ENCODE data around the gene ZBTB25.
A peak's percentile ranks its signal among the peaks of the same experiment; 100 is the strongest.

The ZBTB25 gene

DNA sequence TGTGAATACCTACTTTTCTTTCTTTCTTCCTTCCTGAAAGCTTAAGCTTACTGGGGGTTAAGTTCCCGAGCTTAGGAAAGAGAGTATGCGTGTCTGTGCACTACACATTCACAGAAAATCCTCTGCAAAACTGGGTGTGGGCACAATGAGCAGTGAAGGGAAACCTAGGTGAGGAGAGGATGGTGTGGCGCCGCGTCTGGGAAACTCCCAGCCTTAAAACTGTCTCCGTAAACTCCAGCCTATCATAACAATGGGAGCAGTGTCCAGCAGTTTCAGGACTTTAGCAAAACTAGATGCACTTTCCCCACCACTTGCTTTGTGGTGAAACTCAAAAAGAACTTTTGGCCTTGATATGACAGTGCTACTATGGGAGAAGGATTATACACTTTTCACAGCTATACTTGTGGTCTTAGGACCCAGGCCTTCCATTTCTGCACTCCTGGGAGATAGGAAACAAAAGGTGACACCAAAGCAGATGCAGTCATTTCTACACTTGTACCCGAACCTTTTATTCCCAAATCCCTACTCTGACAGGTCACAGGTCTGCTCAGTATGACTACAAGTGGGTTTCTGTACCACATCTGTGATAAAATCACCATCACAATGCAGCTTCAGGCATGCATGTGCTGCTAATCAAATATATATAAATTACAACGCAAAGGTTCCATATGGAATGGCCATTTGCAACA, 27.9 kb downstream of the ZBTB25 start:
- DNase-seq (ENCODE audit: low read depth): no peak

DNA sequence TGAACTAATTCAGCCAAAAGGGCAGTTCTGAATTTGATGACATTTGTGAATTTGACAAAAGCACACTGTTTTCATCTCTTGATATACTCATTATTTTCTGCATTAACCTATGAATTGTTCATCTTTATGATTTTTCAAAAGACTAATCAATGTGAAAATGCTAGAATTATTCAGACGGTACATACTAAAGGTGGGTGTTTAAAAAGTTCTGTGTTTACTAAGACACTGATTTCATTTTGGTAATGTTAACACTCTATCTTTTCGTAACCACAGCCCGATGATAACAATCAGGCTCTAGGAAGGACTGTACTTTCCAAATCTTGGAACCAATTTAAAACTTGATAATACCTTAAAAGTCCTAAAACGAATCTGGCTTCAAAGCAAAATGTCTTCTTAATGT, 28.9 kb downstream of the ZBTB25 start:
- DNase-seq (ENCODE audit: low read depth): no peak

DNA sequence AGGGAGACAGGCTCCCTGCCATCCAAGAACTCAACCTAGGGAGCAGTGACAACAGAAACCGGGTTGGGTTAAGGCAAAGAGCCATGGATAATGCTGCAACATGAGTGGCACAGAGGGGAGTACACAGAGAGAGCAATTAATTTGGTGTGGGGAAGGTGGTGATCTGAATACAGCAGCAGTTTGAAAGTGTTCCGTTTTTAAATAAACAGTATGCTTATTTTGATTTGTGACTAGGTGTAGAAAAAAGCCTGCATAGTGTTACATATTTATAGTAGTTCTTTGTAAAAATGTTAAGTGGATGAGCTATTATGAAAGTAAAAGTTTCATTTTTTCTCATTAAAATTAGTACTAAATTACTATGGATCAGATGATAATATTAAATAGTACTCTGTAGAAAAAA, 29.6 kb downstream of the ZBTB25 start:
- DNase-seq (ENCODE audit: low read depth): no peak

DNA sequence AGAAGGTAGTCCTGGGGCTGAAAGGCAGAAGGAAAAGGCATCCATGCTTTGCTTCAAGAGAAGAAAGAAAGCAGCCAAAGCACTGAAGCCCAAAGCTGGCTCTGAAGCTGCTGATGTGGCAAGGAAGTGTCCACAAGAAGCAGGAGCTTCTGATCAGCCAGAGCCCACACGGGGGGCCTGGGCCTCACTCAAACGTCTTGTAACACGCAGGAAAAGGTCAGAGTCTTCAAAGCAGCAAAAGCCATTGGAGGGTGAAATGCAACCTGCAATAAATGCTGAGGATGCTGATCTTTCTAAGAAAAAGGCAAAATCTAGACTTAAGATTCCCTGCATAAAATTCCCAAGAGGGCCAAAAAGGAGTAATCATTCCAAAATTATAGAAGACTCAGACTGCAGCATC, 35.2 kb downstream of the ZBTB25 start:
- no peak for DNase-seq (ENCODE audit: low read depth)

DNA sequence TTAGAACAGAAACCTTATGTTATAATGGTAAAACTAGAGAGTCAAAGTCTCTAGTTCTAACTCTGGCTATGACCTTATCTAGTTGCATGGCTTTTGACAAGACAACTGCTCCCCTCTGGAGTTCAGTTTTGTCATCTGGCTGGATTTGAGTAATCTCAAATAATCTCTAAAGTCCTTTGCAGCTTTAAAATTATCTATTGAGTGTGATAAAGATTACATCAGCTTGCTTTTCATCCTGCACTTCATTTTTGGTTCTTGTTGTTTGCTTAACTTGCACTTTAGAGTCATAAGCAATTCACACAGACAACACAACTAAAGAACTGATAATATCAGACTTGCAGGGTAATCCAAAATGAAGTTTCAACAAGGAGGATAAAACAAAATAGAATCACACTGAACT, 36.1 kb downstream of the ZBTB25 start:
- no peak for DNase-seq (ENCODE audit: low read depth)

DNA sequence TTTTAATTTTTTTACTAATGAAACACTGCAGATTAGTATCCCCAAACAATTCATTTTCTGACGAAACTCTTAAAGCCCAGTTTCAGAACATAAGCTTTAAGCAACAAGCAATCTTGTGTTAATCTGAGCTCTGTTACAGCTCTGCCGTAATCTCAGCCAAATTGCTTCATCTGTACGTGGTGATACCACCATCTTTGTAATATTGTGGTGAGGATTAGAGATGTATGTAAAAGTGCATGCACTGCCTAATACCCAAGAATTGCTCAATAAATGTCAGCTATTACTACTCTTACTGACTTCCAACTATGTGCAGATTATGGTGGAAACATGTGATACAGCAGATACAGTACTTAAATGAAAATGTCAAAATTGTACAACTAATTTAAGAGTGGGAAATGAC, 36.5 kb downstream of the ZBTB25 start:
- no peak for DNase-seq (ENCODE audit: low read depth)

DNA sequence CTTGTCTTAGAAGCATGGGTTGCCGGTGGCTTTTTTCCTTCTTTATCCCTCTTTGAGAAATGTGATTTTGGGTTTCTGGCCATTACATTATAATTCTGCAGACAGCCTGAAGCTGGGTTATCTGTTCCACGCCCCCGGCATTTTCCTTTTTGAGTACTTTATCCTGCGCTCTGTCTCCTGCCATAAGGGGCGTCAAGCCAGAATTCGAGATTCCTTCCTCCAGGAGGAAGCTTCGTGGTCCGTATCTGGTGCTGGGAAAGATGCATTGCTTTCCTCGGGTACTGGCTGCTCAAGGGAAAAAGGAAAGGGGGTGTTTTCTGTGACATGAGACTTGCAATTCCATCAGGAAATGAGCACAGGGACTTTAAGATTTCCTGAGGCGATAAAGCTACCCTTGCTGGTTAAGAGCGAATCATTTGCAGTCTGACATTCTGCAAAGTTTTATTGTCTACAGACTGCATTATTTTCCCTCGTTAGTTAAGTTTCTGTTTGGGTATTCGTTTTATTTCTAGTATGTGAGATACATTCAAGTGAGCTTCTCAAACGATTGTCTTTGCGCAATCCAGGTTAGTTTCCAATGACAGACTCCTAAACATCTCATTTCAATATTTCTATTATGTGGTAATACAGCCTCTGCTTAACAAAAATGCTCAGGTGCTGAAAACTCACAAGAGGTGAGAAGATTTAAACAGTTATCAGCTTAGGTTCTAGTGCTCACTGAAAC, 37.6 kb downstream of the ZBTB25 start:
- DNase-seq (ENCODE audit: low read depth): no peak

DNA sequence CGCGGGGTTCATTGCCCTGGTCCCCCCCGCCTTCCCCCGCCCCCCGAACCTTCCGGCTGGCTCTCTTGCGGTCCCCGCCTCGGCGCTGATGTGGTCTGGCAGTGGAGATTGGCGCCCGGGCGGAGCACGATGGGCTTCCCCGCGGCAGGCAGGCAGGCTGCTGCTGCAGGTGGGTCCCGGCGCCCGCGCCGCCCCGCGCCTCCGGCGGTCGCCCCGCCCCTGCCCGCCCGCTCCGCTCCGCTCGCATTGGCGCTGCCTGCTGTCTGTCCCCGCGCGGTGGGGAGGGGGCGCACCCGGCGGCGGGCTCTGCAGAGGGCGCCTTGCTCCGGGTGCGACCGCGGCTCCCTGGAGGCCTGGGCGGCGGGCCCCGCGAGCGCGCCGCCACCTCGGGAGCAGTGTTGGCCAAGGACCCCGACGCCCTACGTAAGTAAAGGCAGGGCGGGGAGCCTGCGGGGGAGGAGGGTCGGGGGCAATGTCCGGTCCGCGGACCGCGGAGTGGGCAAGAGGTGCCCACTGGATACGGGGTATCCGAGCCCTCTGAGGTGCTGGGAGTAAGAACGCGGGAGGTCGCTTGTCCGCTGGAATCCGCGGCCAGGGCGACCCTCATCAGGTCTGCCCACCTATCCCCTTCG, 38.3 kb downstream of the ZBTB25 start, which contains the start of gene AKAP5:
TSS of gene AKAP5 (plus strand) at position 309 of the 632 bp plus-strand sequence. CDS start 2,896 bp downstream, outside the sequence.
- peak; percentile 56 for DNase-seq (ENCODE audit: low read depth)

DNA sequence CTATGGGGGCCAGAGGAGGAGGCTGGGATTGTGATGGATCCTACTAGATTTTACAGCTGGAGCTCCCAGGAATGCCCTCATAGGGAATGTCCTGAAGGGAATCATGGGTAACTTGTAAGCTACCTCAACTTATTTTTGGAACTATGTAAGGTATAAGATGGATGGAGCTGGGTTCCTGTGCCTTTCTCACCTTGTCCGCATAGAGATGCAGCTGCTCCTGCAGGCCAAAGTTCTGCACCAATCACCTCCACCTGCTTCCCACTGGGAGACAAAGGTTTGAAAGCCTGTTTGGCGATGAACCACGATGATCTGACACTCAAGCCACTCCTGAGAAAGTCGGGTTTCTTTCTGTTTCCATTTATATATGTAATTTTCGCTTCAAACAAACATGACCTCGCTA, 39.0 kb downstream of the ZBTB25 start:
- DNase-seq (ENCODE audit: low read depth): no peak

DNA sequence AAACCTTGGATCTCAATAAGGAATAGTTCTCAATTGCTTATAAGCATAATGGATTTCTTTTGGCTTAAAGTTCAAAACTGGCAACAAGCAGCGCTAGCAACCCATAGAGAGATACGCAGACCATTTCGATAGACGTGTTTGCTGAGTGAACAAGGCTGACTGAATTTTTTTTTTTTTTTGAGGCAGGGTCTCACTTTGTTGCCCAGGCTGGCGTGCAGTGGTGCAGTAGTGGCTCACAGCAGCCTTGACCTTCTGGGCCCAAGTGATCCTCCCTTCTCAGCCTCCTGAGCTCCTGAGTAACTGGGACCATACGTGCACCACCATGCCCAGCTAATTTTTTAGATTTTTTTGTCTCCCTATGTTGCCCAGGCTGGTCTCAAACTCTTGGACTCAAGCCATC, 39.8 kb downstream of the ZBTB25 start:
- no peak for DNase-seq (ENCODE audit: low read depth)

DNA sequence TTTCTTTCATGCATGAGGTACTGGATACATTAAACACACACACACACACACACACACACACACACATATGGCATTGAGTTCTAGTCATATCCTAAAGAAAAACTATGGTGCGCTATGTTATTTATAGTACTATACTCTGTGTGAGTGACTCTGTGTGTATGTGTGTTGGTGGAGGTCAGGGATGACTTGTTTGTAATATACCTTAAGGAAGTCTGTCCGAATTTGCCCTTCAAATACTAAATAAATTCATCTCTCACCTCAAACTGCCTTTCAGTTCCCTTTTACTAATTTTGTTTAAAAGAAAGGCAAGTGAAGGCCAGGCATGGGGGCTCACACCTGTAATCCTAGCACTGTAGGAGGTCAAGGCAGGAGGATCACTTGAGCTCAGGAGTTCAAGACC, 40.4 kb downstream of the ZBTB25 start:
- no peak for DNase-seq (ENCODE audit: low read depth)

DNA sequence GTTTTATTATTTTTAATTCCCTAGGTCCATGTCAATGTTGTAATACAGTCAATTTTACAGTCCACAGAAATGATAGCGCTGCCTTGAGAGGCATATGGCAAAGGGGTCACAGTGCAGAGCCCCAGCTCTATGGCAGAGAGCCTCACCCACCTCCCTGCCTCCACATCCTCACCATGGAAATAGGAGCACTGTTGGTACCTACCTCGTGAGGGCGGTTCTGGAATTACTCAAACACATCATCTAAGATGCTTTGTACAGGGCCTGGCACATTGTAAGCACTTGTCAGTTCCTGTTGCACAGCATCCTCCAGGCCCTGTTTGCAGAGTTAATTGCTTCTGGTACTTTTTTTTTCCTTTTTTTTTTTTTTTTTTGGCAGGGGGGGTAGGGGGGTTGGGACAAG, 42.4 kb downstream of the ZBTB25 start:
- no peak for DNase-seq (ENCODE audit: low read depth)

DNA sequence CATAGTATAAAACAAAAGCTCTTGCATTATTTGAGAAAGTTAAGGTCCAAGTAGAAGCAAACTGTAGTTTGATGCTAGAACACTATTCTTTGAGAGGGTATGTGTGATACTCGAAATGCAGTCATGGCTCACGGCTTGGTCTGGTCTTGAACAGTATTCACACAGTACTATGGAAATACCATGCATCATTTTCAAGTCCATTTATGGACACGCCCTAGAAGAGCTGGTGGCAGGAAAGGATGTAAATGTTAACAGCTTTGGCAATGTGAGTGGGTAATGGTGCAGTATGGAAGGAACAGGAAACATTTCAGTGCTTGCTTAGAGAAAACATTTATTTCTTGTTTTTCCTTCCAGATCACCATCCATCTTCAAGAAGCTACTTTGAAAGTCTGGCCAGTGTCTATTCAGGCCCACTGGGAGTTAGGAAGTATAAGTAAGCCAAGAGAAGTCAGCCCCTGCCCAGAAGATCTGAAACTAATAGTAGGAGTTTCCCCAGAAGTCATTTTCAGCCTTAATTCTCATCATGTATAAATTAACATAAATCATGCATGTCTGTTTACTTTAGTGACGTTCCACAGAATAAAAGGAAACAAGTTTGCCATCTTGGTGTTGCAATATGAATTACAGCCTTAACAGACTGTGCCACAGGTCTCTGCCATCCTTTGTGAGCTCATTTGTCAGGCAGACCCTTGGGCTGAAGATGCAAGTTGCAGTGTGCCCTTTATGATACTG, 44.1 kb downstream of the ZBTB25 start:
- DNase-seq (ENCODE audit: low read depth): no peak

DNA sequence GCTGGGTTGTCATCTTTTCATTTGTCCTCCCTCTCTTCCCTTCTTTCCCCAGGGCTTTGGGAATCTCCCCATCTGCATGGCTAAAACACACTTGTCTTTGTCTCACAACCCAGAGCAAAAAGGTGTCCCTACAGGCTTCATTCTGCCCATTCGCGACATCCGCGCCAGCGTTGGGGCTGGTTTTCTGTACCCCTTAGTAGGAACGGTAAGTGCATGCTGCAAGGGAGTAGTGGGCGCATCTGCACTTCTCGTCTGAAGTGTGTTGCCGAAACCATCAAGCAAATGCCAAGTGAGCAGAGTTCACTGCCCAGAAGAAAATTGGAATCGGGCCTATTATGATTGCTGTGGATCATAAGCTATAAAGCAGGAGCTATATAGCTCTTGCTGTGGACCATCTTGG, 49.0 kb downstream of the ZBTB25 start:
- no peak for DNase-seq (ENCODE audit: low read depth)

DNA sequence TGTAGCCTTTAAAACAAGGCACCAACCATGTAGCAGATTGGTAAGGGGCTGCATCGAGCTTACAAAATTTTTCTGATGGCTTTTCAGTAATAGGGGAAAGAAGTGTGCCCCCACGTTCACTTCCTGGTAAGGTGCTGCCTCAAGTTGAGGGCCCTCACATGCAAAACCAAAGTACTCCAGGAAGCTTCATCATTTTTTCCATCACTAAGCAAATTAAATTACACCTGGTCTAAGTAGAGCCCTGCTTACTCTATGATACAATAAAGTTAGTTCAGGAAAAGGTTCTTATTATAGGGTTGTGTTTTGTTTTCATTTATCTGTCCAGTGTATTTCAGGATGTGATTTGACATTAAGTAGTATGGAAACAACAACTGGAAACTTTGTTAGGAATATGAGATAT, 53.4 kb downstream of the ZBTB25 start:
- DNase-seq (ENCODE audit: low read depth): no peak

DNA sequence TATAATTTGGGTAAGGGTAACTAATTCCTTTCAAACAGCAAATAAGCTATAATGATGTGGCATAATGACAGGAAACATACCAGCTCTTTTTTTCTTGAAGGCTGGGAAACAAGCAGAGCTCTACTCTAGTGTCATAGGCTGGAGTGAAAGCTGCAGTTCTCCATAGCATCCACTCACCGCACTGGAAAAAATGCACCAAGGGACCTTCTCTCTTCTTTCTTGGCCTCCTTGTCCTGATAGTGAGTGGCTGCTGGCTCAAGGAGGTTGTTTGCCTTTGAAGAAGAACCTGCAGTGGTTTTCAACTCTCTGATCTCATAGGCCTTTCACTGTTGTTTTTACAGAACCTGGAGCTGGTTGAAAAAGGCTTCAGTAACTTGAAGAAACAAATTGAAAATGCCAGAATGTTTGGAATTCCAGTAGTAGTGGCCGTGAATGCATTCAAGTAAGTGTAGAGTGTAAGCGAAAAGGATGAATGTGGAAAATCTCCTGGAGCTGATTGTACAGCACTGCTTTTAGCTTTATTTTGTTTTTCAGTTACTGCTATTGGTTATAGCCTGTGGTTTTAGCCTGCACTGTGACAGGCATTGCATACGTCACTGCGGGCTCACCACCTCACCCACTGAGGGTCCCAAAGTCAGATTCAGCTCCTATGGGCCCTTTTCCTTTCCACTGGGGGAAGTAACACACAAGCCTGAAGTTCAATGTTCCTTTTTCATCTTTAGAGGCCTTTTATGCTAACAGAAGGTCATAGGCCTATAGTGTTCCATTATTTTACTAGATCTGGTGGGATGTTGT, 55.6 kb downstream of the ZBTB25 start:
- DNase-seq (ENCODE audit: low read depth): no peak

DNA sequence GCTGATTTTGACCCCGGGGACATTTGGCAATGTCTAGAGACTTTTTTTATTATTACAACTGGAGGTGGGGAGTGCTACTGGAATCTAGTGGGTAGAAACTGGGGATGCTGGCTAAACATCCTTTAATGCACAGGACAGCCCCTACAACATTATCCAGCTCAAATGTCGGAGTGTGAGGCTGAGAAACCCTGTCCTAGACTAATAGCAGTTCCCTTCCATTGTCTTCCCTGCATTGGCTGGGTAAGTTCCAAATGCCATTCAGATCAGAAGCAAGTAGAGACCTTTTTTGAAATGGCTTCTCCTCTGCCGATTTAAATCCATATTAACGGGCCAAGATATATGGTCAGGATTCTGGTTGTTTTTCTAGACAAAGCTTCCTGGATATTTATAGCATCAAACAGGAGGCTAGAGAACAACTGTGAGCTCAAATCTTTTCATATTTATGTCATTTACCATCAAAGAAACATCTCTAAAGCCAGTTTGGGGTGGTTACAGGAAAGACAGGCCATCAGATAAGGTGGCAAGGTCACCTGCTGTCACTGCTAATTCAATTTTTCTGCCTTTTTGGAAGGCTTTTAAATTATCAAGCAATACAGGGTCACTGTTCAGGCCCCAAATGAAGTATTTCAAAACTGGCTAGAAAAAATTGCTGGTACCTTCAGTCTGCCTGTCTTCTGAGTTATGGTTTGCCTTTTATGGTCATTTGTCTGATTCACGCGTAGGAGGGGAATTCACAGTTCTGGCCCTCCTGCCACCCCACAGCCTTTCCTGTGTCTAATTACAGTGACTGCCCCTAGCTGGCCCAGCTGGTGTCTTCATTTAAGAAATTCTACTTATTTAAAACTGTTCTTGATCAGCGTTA, 58.4 kb downstream of the ZBTB25 start:
- no peak for DNase-seq (ENCODE audit: low read depth)

DNA sequence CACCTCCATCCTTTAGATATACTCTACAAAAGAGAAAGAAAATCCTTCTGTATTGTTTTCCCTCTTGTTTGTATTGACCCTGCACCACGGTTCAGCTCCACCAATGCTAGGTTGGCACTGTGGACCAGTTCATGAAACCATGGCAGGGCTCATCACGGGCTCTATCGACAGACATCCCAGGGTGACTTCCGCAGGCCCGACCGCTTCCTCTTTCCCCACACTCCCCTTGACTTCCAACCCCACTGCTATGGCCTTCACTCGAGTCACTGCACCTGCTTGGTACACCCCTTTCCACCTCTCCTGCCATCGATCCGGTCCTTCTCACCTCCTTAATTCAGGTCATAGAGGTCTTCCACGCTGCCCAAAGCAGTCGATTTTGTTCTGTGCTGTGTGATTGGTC, 59.5 kb downstream of the ZBTB25 start:
- no peak for DNase-seq (ENCODE audit: low read depth)

DNA sequence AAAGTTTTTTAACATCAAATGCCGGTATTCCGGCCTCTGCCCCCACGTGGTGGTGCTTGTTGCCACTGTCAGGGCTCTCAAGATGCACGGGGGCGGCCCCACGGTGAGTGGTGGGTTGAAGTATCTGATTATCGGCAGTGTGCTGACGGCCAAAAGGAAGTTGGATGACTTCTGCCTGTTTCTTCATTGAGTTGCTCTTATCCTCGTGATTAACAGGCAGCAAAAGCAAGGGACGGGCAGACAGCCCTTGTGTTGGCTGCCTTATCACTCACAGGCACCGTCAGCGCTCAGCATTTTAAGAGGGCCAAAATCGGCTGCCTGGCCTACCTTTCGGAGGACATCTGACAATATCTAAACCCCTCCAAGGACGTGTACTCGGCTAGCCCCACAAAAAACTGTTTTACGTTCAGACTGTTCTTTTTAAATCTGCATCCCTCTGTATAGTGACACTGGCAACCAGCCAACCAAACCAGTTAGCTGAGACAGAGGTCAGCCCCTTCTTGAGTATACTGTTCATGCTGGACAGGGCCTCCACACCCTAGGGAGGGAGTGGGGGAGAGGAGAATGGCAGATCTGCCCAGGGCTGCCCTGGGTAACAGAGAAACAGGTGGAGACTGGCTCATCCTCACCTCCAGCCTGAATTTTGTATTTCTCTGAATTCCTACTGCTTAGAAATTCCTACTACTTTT, 61.2 kb downstream of the ZBTB25 start:
- no peak for DNase-seq (ENCODE audit: low read depth)

DNA sequence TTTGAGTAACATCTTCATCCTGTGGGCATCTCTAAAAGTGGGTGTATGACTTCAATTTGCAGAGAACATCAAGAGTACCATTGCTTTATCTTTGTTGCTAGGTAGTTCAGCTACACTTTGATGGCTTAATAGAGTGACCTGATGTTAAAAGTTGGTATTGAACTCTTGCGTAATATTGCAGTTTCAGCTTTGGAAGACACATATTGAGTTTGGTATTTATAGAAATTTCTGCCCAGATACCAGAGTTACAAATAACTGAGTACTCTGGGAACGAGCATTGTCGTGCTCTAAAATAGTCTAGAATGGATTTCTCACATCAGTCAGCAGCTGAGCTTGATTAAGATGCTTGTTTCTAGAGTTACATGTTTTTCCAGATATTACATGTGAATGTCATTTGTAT, 63.1 kb downstream of the ZBTB25 start:
- DNase-seq (ENCODE audit: low read depth): no peak

Data from activated T-helper 9 cell treated with anti-CD3 and anti-CD28 coated beads, Interleukin-2, amount 50 U/mL, for 16 hours (primary cell).